Peyer's patch (tissue), 4 donors: ENCODE data around the gene PRTN3.

ENCODE experiments used
- POLR2A ChIP-seq, 2 donors: fragments of 450-650 bp; IDR thresholded peaks; one replicate each; pipeline ENCODE4 v1.5.1; 2017; ENCODE audit warnings: antibody characterized with exemption in 2 of 2, mild to moderate bottlenecking in 2 of 2, moderate library complexity in 2 of 2
- TF ChIP-seq, protein P1 (sequence below), 6 experiments: fragments of 450-650 bp in 4 of 6; fragments of 200-600 bp in 2 of 6; sonication (generic) in 1 of 6; IDR thresholded peaks; one replicate each; pipeline ENCODE4 v1.5.1; 2017 to 2019; ENCODE audit warnings: antibody characterized with exemption in 6 of 6, mild to moderate bottlenecking in 3 of 6, moderate library complexity in 1 of 6

DNA sequence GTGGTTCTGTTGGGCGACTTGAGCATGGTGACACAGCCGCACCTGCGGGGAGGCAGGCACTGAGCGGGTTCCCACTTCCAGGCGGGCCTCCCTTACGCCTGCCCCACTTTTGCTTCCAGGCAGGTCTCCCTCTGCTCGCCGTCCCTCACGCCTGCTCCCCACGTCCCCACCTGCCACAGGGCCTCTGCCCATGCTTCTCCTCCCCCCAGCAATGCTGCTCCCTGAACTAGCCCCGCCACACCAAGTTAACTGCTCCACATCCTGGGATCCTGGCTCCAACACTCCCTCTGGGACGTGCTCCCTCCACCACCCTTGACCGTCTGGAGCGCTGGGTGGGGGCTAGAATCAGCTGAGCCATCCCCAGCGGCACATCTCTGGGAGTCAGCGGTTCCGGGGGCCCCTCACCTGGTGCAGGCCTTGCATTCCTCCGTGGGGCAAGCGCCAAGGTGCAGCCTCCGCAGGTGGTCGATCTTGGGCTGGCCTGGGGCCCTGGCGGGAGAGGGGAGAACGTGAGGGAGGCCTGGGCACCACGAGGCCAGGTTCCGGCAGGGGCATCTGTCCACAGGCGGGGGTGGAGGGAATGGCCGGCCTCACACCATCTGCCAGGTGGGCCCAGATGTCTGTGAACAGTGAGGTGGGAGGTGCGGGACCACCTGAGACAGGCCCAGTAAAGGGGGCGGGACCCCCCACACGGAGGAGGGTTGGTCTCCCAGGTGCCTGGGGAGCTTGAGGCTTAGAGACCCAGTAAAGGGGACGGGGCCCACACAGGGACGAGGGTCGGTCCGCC lies 27.9 kb downstream of the PRTN3 start:
- TF ChIP-seq, protein P1, sequence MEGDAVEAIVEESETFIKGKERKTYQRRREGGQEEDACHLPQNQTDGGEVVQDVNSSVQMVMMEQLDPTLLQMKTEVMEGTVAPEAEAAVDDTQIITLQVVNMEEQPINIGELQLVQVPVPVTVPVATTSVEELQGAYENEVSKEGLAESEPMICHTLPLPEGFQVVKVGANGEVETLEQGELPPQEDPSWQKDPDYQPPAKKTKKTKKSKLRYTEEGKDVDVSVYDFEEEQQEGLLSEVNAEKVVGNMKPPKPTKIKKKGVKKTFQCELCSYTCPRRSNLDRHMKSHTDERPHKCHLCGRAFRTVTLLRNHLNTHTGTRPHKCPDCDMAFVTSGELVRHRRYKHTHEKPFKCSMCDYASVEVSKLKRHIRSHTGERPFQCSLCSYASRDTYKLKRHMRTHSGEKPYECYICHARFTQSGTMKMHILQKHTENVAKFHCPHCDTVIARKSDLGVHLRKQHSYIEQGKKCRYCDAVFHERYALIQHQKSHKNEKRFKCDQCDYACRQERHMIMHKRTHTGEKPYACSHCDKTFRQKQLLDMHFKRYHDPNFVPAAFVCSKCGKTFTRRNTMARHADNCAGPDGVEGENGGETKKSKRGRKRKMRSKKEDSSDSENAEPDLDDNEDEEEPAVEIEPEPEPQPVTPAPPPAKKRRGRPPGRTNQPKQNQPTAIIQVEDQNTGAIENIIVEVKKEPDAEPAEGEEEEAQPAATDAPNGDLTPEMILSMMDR (IDR thresholded peaks at IDR 0.05), result no peak
- no peak for TF ChIP-seq POLR2A (IDR thresholded peaks at IDR 0.05)
